ACHN (cell line): ENCODE results near the gene COX4I1.
"Not testable (repeated sequence)": the region's sequence is repeated elsewhere in the genome, so short reads cannot be mapped to it uniquely, and the experiment has no call there.

Experiments
- DNase-seq: peaks from one replicate; pipeline ENCODE4 v3.0.0-alpha.2; 2015
- in situ Hi-C: cut with HindIII; loops from 2 replicates; pipeline ENCODE4 v1.10.0; 2017; ENCODE audit warnings: low sequenced_read_pairs, low pct_ligation_motif_present, low pct_unique_long_range_greater_than_20kb

Gene COX4I1

DNA sequence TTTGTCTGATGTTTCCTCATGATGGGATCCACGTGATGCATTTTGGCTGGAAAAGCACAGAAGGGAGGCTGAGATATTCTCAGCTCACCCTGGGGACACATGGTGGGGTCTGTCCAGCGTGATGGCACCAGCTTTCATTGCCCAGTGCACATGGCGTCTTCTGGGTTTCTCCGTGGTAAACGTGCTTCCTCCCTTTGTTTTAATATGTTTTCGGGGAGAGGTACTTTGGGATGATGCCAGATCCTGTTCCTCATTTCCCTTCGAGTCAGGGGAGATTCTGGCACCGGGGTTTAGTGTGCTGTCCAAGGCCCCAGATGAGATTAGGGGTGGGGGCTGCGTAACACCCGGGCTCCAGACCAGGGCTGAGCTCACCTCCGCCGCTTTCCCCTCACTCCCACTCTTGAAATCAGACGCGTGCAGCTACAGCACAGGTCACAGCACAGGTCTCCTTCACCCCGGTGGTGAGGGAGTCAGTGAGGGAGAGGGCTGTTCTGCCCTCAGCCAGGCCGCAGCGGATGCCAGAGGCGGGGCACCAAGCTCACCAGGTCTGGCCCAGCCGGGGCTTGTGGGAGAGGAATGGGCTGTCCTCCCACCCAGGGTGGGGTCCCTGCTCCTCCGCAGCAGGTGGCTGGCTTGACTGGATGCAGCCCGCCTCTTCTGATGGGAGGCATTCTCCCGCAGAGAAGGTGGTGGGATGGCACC is 33.9 kb downstream of the COX4I1 start:
- DNase-seq = no peak
- in situ Hi-C loops = no loop called here

DNA sequence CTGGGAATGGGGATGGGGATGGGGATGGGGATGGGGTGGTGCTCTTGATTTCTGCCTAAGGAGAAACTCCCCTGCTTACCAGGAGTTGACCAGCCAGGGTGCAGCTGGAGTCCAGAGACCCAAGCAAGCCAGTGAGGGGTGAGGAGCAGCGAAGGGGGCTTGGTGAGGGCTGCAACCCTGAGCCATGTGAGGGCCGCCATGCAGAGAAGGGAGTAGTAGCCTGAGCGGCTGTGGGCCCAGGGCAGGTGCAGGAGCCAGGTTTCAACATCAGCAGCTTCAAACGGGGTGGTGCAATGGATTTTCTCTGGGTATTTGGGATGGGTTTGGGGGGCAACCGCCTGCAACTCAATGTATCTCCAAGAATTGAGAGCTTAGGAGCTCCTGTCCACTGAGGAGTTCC is 35.2 kb downstream of the COX4I1 start:
- no peak for DNase-seq
- in situ Hi-C loops = no loop called here

DNA sequence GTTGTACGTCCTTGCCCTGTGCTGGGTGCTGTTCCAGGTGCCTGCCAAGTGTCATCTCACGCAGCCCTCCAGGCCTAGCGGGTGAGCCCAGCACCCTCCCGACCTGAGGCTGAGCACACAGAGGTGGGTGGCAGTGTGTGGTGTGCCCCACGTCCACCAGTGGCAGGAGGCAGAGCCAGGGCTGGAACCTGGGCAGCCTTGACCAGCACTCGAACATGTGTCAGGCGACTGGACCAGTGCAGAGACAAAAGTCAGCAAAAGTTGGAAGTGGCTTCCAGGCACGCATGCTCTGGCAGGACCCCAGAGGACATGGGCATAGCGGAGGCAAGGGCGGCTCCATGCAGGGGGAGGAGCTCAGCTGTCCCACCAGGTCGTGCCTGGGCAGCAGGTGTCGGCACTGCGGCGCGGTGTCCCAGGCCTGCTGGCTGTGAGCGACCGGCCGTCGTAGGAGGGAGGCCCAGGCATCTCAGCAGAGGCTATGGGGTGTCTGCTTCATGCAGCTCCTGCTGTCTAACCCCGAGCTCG is 35.8 kb downstream of the COX4I1 start:
- in situ Hi-C loops = no loop called here
- no peak for DNase-seq

DNA sequence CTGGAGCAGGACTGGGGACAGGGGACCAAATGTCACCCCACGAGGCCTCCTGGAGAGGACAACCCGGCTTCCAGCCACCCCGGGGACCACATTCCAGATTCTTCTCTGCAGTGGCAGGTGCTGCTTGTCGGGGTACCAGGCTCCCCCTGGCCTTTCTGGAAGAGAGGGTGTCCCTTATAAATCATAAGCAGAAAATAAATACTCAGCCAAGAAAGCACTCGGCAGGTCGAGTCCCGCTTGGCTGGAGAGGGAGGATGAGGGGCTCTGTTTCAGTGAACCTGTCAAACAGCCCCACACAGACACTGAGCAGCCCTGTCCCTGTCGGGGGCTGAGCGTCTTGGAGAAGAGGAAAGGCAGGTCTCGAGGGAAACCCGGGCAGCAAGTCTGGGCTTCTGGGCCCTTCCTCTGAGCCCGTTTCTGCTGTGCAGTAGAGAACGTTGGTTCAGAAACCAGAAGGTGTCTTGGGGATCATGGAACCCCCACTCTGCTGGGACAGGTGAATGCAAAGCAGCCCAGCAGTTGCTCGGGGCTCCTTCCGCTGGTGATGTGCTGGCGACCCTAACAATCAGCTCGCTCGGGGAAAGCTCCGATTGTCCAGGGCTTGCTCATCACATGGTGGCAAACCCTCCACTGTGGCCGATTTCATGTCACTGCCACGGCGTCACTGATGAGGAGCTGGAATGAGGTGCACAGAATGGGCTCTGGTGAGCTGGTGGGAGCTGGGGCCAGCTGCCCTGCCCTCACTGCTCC is 36.6 kb downstream of the COX4I1 start:
- no peak for DNase-seq
- in situ Hi-C loops = no loop called here

DNA sequence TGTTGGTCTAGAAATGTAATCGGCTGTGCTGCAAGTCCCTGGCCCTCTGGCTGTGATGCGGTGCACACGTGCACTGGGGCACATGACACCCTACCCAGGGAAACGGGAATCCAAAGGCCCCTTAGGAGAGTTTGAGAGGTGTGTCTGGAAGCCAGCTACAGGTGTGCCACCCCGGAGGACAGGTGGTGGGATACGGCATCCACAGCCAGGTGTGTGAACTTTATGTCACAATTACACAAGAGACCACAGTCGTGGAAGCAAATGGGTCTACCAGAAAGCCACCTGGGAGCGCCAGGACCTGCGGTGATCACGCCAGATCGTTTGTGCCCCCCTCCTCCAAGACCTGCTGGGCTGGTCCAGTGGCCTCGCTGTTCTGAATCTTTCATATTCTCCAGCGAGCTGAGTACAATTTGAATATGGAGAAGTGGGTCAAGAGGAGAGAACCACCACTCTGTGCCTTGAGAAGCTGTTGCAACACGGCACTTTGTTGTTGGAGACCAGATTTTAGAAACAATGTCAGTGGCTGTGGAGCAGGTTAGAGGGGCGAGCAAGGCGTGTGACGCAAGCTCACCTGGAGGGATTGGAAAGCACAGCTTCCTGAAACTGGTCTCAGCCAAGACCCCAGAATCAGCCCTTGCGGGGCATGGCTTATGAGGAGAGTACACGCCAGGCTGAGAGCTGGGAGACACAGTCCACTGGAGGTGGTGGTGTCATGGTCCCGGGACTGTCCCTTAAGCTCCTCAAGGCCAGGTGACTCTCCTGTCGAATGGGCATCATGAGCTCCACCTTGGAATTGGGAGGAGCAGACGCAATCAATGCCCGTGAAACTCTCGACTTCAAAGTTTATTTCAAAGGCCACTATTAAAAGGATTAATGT is 37.4 kb downstream of the COX4I1 start:
- in situ Hi-C loops = no loop called here
- DNase-seq = no peak

DNA sequence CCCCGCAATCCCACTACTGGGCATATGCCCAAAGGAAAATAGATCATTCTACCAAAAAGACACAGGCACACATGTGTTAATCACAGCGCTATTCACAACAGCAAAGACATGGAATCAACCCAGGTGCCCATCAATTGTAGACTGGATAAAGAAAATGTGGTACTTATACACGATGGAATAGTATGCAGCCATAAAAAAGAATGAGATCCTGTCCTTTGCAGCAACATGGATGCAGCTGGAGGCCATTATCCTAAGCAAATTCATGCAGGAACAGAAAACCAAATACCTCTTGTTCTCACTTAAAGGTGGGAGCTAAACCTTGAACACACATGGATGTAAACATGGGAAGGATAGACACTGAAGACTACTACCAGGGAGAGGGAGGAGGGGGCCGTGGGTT is 38.2 kb downstream of the COX4I1 start:
- DNase-seq, in situ Hi-C loops: not testable (repeated sequence)

DNA sequence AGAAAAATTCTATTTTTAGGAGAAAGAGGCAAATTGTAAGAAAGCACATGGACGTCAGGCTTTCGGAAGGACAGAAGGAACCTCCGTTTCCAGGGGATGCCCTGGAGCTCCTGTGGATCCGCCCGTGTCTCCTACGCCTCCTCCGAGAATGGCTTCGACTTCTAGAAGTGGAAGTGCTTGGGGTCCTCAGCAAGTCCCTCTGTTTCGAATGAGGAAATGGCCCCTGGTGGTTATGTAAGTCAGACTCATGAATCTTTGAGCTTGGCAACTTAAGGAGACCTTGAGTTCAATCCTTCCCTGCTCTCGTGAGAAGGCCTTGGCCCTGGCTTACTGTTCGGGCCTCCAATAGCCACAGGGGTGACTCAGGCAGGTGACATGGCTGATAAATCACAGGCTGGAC is 38.9 kb downstream of the COX4I1 start:
- in situ Hi-C loops = no loop called here
- DNase-seq = no peak

DNA sequence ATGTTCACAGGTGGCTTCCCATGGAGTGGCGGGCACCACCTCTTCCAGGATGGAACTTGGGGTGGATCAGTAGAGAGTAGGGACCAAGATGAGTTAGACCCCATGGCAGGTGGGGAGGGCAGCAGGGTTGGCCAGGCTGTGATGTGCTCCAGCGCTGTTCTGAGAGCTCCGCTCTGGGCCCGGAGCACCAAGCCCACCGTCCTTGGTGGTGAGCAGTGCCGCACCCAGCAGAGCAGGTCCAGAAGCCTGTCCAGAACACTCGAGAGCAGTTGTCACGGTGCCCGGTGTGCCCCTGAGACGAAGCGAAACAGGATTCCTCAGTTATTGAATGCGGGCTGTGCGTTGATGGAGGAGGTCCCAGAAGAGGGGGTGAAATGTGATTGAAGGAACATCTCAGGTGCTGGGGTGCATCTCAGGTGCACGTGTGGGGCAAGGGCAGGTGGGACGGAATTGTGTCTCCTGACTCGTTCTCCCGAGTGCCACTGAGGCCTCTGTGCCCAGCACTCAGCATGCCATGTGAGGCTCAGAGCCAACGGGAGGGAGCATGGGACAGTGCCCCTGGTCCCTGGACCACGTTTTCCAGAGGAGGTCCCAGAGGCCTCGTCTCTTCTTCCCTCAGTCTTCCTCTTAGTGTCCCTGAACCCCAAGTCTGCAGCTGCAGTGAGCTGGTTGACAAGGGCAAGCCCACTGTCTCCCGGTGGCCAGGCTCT is 39.5 kb downstream of the COX4I1 start:
- in situ Hi-C loops = no loop called here
- no peak for DNase-seq

DNA sequence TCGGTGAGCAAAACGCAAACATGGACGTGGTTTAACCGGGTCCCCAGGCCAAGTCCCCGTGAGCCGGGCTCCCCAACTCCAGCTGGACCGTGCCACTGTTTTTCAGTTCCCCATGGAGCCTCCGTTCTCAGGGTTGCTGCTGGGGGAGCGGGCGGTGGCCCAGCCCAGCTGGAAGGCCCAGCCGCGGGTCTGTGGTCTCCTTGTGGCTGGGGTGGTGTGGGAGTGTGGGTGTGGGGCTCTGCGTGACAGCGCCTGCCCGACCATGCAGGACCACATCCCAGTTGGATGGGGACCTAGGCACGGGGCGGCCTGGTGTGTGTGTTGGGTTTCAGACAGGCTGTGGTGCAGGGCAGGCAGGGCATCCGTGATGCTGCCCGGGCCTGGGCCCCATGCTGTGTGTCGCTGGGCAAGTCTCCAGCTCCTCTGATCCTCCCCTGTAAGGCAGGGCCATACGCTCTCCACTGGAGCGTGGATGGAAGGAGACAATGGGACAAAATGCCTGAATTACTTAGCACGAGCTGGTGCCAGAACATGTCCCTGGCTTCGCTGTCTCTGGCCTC is 40.3 kb downstream of the COX4I1 start:
- no peak for DNase-seq
- in situ Hi-C loops = no loop called here

DNA sequence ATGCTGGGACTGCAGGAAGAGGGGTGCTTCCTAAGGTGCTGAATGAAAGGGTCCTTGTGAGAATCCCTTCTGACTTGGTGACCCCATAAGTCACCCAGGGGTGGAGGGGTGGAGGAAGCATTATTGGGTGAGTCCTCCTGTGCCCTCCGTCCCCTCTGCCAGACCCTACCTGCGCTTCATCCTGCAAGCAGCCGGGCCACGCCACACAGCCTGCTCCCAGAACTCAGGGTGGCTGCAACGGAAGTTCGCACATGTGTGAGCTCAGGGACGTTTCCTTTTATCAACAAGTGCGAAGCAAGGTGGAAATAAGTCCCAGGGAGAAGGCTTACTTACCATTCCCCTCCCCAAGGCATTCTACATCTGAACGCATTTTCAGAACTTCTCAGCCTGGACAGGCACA is 40.9 kb downstream of the COX4I1 start:
- DNase-seq = no peak
- in situ Hi-C loops = no loop called here

DNA sequence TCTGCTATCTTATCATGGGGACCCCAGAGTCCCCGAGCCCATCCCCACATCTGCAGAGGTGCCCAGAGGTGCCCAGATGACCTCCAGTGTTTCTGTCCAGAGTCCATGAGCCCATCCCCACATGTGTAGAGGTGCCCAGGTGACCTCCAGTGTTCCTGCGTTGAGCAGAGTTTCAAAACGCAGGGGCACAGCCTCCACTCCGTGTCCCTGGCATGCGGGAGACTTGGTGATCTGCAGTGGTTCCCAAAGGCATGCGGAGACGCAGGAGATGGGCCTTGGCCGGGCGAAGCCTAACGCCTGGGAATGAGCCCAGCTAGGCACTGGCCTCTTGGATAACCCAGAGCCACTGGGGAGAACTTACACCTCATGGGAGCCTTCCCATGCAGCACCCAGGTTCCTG is 41.3 kb downstream of the COX4I1 start:
- no peak for DNase-seq
- in situ Hi-C loops = no loop called here

DNA sequence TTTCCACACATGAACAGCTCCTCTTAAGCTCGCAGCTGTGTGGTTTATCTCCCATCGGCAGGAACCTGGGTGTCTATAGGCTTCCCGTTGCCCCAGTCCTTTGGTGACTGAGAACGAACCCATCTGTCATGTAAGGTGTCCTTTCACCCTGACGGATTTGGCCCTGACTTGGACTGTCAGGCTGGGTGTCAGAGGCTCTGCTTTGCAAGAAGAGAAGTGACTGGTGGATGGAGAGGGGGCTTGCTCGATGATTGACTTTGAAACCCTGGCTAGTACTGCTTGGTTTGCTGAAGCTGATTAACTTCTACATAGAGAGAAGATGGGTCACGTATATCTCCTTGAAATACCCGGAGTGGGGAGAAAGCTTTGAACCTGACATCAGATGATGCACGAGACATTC is 42.9 kb downstream of the COX4I1 start:
- in situ Hi-C loops = no loop called here
- no peak for DNase-seq

DNA sequence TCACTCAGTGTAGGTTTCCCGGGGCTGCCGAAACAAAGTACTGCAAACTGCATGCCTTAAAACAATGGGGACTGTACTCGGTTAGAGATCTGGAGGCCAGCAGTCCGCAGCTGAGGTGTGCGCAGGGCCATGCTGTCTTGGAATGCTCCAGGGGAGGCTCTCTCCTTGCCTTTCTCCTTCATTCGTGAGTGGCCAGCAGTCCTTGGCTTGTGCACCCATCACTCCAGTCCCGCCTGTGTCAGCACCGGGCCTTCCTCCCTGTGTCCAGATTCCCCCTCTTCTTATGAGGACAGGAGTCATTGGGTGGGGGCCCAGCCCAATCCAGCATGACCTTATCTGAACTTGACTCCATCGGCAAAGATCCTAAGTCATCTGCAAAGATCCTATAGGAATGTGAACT is 43.4 kb downstream of the COX4I1 start:
- no peak for DNase-seq
- in situ Hi-C loops = no loop called here

DNA sequence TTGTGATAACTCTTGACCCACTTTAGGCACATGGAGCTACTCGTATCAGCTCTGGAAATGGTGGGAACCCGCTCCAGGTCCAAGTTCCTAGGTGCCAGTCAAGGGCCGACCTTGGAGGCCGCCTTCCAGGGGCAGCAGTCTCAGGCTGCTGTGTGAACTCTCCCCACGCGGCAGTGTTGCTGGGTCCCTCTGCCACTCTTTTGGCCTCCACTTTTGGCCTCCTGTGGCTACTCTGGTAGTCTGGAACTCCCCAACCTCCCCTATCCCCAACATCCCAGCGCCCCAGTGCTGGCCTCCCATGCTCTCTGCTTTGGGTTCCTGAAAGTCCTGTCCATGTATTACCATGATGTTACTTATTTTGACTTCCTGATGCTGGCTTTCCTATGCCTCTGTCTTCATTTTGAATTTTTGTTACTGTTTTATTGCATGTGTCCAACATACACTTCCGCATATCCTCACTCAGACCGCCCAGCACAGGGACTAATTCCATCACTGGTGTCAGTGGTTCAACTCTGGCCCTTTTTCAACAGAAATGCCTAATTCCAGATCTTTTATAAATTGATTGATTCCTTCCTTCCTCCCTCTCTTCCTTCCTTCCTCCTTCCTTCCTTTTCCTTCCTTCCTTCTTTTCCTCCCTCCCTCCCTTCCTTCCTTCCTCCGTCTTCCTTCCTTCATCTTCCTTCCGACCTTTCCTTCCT is 44.1 kb downstream of the COX4I1 start:
- no peak for DNase-seq
- in situ Hi-C loops = no loop called here

DNA sequence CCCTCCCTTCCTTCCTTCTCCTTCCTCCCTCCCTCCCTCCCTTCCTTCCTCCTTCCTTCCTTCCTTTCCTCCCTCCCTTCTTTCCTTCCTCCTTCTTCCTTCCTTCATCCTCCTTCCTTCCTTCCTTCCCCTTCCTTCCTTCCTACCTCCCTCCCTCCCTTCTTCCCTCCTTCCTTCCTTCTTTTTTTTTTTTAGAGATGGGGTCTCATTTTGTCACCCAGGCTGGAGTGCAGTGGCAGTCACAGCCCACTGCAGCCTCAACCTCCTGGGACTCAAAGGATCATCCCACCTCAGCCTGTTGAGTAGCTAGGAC is 44.6 kb downstream of the COX4I1 start:
- no peak for DNase-seq
- in situ Hi-C loops = no loop called here

DNA sequence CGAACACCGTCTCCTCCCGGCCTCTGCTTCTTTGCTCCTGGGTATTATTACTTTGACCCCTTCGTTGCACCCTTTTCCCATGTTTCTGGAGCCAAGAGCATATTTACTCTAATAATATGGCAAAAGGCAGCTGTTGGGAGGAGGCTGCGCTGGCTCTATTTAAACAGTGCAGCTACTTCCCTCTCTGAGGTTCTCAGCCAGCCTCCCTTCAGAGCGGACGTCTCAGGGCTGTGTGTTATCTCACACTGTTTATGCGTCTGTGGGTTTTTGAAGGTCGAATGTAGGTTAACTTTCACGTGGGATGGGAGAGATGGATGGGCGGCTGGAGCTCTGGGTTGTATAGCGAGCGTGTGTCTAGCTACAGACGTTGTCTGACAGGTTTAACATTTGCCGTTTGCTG is 45.3 kb downstream of the COX4I1 start:
- in situ Hi-C loops = no loop called here
- DNase-seq = no peak

DNA sequence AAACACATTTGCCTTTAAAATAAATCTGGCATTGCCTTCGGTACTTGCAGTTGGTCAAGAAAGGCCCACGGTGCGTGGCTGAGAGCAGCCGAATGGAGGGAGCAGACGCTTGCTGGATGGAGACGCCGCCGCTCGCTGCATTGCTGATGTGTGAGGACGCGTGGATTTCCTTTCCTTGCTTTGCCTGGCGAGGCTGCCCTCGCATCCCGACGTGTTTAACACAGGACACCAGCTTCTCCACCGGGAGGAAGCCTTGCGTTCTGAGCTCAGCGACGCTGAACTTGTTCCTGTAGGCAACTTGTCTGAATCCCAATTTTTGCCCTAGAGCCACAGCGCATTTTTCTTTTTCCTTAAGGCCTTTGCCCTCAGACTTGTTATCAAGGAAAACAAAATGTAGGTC is 45.8 kb downstream of the COX4I1 start:
- DNase-seq = no peak
- in situ Hi-C loops = no loop called here

DNA sequence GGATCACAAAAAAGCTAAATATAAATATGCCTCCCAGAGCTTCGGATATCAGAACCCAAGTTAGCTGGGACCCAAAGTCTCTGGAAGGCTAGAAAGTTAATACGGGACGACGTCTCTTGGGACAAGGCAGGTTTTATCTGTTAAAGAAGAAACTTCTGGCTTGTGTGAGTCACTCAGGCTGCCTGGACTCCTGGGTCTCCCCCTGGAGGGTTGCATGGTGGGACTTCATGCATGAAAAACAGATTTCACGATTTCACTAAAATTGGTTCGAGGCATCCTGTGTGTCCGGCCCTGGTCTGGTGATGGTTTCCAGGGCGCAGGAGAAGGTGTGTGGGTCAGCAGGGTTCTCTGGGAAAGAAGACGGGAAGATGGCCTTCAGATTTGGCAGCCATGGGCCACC is 47.0 kb downstream of the COX4I1 start:
- in situ Hi-C loops = no loop called here
- DNase-seq = no peak
